HFFc6 (cell line): ENCODE measurements around the gene EML6. TPM values are rescaled to one million over a fixed set of nuclear protein-coding genes. Genes with fewer than 3 reads are reported as not detected.

ENCODE experiments used
- DNase-seq: peaks from one replicate; pipeline ENCODE4 v3.0.0-alpha.2; 2018
- H3K27ac Mint-ChIP-seq: 2 replicates; pipeline ENCODE4 v1.8.0; 2020; ENCODE audit warnings: mild to moderate bottlenecking, mixed read lengths
- H3K27me3 Mint-ChIP-seq: 2 replicates; pipeline ENCODE4 v1.8.0; 2021; ENCODE audit warnings: mild to moderate bottlenecking, moderate library complexity, mixed read lengths; ENCODE audit not compliant: insufficient read depth
- H3K36me3 Mint-ChIP-seq: 2 replicates; pipeline ENCODE4 v1.8.0; 2021; ENCODE audit warnings: low read depth, mixed read lengths
- H3K4me1 Mint-ChIP-seq: 2 replicates; pipeline ENCODE4 v1.8.0; 2020; ENCODE audit warnings: low read depth, mixed read lengths
- H3K4me3 Mint-ChIP-seq: 2 replicates; pipeline ENCODE4 v1.8.0; 2020; ENCODE audit warnings: mild to moderate bottlenecking, moderate library complexity, mixed read lengths
- H3K9me3 Mint-ChIP-seq: 2 replicates; pipeline ENCODE4 v1.8.0; 2020; ENCODE audit warnings: mild to moderate bottlenecking, mixed read lengths
- CTCF ChIP-seq: fragments of 200-600 bp; sonication (generic); IDR thresholded peaks from 2 replicates; pipeline ENCODE4 v1.5.0; 2021; ENCODE audit warnings: antibody characterized with exemption, mild to moderate bottlenecking
- total RNA-seq, 6 experiments: library from RNA; stranded (reverse); fragmentation: NEBNext Ultra II Directional; extraction: Animal tissue kit (Norgen Biotek cat#: 25700); gene quantifications; 2 replicates in 1 of 6; 3 replicates in 5 of 6; pipeline ENCODE4 v1.2.3, GENCODE V29; 2021

The EML6 gene
- total RNA-seq, 6 experiments from 2014 or later = 0.05 to 0.37 (median 0.25) TPM

GRCh38 chr2:54776494-54776893 is 53.0 kb downstream of the EML6 start:
- Mint-ChIP-seq H3K9me3 (peaks cover 22% of the 10 kb centered on the region), H3K27me3 (no peaks in the 10 kb centered on the region; the same call in 1 of the 2 replicates), H3K27ac (no peak overlapping the region), H3K4me3 (no peak overlapping the region), H3K36me3 (peaks cover 31% of the 10 kb centered on the region), H3K4me1 (peaks cover 18% of the 10 kb centered on the region)
- no peak for DNase-seq
- no peak for TF ChIP-seq CTCF

- DNase-seq = no peak
- no peaks in the 10 kb centered on the region for H3K36me3 Mint-ChIP-seq
- no peak overlapping the region for H3K27ac Mint-ChIP-seq
- no peak overlapping the region for H3K4me3 Mint-ChIP-seq
- TF ChIP-seq CTCF = no peak
- H3K4me1 Mint-ChIP-seq = no peaks in the 10 kb centered on the region
- no peaks in the 10 kb centered on the region for H3K9me3 Mint-ChIP-seq
- H3K27me3 Mint-ChIP-seq = peaks cover 6% of the 10 kb centered on the region; the same call in 1 of the 2 replicates
Measured at GRCh38 chr2:54783349-54783748, 59.9 kb downstream of the EML6 start.

GRCh38 chr2:54787270-54787669 is 63.8 kb downstream of the EML6 start:
- Mint-ChIP-seq H3K4me3 (no peak overlapping the region), H3K27me3 (peaks cover 6% of the 10 kb centered on the region; the same call in 1 of the 2 replicates), H3K36me3 (no peaks in the 10 kb centered on the region), H3K9me3 (no peaks in the 10 kb centered on the region), H3K27ac (no peak overlapping the region), H3K4me1 (no peaks in the 10 kb centered on the region)
- TF ChIP-seq CTCF = no peak
- no peak for DNase-seq

- Mint-ChIP-seq H3K36me3 (no peaks in the 10 kb centered on the region), H3K27me3 (peaks cover 6% of the 10 kb centered on the region; the same call in 1 of the 2 replicates), H3K27ac (no peak overlapping the region), H3K4me1 (no peaks in the 10 kb centered on the region), H3K4me3 (no peak overlapping the region), H3K9me3 (no peaks in the 10 kb centered on the region)
- TF ChIP-seq CTCF = no peak
- no peak for DNase-seq
Measured at GRCh38 chr2:54787755-54788366, 64.4 kb downstream of the EML6 start.

GRCh38 chr2:54789878-54790277 is 66.4 kb downstream of the EML6 start:
- DNase-seq = no peak
- no peak overlapping the region for H3K4me3 Mint-ChIP-seq
- TF ChIP-seq CTCF = no peak
- peaks cover 15% of the 10 kb centered on the region; the same call in 1 of the 2 replicates for H3K27me3 Mint-ChIP-seq
- H3K27ac Mint-ChIP-seq = no peak overlapping the region
- no peaks in the 10 kb centered on the region for H3K36me3 Mint-ChIP-seq
- H3K9me3 Mint-ChIP-seq = no peaks in the 10 kb centered on the region
- H3K4me1 Mint-ChIP-seq = no peaks in the 10 kb centered on the region
